Upper lobe of right lung (tissue), 1 donor: ENCODE measurements around the gene SMIM8. TPM values are rescaled to one million over a fixed set of nuclear protein-coding genes. Genes with fewer than 3 reads are reported as not detected.

Experiments used
- total RNA-seq: library from RNA; stranded (reverse); fragmentation: NEBNext Ultra II Directional; extraction: Animal tissue kit (Norgen Biotek cat#: 25700); gene quantifications from one replicate; pipeline ENCODE4 v1.2.1, GENCODE V29; 2021
- donor health status: DM: no; HTN: yes; CAD: no; lungs with severe emphysema.

SMIM8 gene
- total RNA-seq, 1 donor from 2014 or later: 9.5 TPM

Other genes with a start within 250 kb of the SMIM8 start
- not detected for gene CGA, start 227.5 kb upstream of the SMIM8 start, total RNA-seq
- 34.0 TPM for gene ZNF292, start 167.0 kb upstream of the SMIM8 start, total RNA-seq
- gene GJB7, start 6.7 kb downstream of the SMIM8 start, total RNA-seq: not detected
- 2.1 TPM for gene C6orf163, start 22.2 kb downstream of the SMIM8 start, total RNA-seq
- gene CFAP206, start 85.4 kb downstream of the SMIM8 start, total RNA-seq: 0.26 TPM
- 48.9 TPM for gene SLC35A1, start 150.4 kb downstream of the SMIM8 start, total RNA-seq